Erythroblast (primary cell): ENCODE results near the gene SNX30.

Experiments
- GATA1 ChIP-seq: IDR thresholded peaks from 2 replicates; pipeline ENCODE4 v1.6.1; 2011; ENCODE audit warnings: low read depth, mild to moderate bottlenecking, control low read depth, low read length, moderate library complexity
- POLR2A ChIP-seq: IDR thresholded peaks from 2 replicates; pipeline ENCODE4 v1.6.1; 2011; ENCODE audit warnings: mild to moderate bottlenecking, low read length

DNA sequence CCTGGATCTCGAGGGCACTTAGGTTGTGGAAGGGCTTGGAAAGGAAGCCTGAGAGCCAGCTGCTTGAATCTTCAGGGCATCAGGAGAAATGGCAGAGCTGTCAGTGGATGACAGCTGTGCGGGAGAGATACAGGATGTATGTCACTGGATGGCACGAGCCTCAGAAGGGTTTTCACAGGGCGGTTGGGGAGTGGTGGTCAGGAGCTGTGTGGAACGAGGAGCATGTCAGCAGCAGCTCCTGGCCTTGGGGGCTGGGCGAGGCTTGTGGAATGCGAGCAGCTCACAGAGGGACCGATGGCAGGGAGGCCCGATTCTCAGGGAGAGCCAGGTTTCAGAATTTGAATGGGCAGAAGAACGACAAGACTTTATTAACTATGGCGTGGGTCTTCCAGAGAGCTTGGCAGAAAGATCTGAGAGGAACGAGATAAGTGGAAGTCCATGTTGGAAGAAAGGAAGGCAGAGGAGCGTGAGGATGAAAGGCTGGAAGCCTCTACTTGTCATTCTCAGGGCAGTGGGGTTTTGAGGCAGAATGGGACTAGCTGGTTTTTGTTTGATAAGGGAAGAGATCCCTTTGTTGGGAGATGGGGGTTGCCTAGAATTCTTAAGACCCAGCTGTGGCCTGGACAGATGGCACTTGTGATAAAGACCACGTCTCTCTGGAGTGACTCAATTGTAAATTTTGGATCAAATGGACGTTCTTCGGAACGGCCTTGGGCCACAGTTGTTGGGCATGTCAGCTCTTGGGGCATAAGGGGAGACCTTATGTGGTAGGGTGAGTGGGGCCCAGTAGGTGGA is 60.3 kb downstream of the SNX30 start:
- TF ChIP-seq POLR2A (no peak), GATA1 (no peak)
